ENCODE measurements around the gene SLITRK3.
A peak's percentile ranks its signal among the peaks of the same experiment; 100 is the strongest.
"Not testable (repeated sequence)": the region's sequence is repeated elsewhere in the genome, so short reads cannot be mapped to it uniquely, and the experiment has no call there.

SLITRK3 gene

DNA sequence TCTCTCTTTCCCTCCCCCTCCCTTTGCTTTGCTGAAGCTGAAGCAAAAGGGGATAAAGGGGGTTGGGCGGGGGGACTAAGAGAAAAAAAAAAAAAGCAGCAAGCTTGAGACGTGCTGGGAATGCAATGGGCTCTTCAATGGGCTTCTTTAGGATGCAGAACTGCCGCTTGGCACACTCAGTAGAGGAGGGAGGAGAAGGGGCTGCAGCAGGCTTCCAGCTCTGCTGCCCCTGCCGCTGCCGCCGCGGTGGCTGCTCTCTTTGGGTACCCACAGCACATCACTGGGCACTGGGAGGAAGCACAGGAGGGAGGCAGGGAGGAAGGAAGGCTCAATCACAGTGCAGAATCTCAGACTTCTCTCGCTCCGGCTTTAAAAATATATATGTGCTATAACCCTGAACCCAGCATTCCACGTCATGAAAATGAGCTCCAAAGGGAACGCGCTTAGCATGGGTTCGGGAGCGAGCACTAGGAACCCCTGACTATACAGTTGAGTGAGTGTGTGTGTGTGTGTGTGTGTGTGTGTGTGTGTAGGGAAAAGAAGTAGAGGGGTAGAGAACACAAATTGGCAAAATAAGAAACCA, 3.5 kb downstream of the SLITRK3 start:
- DNase-seq (ENCODE audit: low spot score), result no peak

DNA sequence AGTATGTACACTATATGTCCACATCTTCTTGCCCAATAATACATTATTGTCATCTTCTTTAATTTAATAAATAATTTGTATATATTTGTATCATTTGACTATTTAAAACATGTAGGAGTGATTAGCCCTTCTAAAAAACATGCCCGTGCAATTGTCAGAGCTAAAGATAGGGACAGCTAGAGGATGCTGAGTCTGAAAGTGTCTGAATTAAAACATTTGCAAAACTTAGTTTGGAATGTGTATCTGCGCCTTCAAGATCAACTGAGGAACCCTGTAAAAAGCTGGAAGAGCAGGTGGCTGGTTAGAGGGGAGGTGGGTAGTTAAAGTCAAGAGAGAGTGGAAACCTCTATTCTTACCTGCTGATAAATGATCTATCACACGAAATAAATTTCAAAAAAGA, 4.7 kb downstream of the SLITRK3 start:
- no peak for DNase-seq (ENCODE audit: low spot score)

DNA sequence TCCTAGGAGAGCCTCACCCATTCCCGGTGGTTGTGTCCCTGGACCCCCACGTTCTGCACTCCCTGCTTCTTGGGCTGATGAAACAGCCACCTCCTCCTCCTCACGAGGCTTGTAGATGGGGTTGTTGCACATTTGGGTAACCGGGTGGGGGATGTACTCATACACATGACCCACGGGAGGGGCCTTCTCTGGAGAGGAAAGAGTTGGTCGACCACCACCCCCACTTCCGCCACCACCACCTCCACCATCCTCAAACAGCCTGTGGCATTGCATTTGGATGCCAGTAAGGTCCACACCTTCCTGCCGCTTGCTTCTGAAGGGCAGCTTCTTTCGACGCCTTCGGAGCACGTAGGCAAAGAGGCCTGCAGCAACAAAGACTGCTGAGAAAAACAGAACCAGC, 7.7 kb downstream of the SLITRK3 start:
- no peak for DNase-seq (ENCODE audit: low spot score)

DNA sequence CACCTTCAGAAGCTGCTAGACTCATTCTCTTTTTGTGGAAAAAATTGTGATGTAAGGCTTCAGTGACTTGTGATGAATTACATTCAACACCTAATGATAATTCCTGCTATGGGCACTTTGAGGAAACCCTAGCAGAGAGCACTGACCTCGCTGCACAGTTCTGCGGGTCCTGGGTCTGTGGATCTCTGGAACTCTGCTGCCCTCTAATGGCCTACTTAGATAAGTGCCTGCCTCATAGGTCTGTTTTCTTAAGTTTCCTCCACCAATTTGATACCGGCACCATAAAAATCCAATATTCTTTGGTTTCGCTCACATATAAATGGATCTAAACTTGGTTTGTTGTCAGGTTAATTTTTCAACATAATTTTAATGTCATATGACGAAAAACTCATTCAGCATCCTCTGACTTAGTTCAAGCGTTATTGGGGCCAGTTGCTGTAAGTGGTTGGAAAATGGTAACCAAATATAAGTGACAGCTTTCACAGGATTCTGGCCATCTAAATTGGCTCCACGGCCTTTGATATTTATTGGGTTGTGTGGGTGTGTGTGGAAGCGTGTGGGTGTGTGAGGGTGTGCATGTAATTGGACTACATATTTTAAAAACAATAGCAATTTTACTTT, 10.4 kb downstream of the SLITRK3 start:
- DNase-seq (ENCODE audit: low spot score), result peak; percentile 59

DNA sequence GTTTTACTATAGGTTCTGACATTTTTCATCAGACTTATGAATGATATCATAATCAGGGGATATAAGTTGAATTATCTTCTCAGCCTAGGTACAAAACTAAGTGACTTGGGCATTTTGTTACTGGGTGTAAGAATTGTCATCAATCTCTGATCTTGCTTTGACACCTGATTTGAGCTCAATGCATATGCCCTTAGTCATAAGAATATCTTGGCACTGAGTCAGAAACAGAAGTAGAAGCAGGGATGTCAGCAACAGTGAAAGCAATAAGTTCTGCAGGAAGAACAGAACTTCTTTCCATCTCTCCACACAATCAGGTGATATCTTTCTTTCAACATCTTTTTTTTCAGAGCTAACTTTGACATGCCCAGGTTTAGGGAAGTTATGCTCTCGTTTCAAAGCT, 14.6 kb downstream of the SLITRK3 start:
- peak; percentile 55 for DNase-seq (ENCODE audit: low spot score)

DNA sequence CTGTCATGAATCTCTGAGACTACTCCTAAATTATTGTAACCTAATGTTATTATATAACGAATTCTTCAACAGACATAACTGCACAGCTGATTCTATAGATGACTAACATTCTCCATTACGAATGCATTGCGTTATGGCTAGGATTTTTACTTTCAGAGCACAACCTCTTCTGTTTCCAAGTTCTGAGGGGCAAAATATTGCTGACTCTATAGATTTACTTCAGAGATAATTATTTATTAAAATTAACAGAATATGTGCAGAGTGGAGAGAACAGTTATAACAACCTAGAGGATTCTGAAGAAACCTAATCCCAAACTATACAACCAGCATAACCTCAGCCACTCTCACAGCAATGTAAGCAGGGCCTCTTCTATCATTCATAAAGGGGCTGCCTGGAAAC, 25.9 kb downstream of the SLITRK3 start:
- DNase-seq (ENCODE audit: low spot score), result no peak

DNA sequence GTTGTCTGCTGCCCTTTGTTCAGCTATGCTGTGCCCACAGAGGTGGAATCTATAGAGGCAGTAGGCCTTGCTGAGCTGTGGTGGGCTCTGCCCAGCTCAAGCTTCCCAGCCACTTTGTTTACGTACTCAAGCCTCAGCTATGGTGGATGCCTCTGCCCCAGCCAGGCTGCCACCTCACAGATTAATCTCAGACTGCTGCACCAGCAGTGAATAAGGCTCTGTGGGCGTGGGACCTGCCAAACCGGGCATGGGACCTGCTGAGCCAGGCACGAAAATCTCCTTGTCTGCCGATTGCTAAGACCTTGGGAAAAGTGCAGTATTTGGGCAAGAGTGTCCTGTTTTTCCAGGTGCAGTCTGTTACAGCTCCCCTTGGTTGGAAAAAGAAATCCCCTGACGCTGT, 26.8 kb downstream of the SLITRK3 start:
- no peak for DNase-seq (ENCODE audit: low spot score)

DNA sequence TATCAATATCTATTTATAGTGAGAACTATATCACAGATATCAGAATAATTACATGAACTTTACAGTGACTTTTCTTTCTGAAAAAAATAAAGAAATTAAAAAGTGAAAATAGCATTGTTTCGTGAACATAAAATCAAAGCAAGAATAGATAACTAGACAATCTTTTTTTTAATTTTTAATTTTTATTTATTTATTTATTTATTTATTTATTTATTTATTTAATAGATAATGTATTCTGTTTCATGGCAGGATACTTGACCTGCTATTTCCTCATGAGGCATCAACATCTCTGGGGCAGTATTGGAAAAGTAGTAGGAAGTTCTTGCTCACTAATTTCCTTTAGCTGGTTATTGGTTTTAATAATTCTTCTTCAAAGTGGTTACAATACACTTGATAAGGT, 33.3 kb downstream of the SLITRK3 start:
- no peak for DNase-seq (ENCODE audit: low spot score)

DNA sequence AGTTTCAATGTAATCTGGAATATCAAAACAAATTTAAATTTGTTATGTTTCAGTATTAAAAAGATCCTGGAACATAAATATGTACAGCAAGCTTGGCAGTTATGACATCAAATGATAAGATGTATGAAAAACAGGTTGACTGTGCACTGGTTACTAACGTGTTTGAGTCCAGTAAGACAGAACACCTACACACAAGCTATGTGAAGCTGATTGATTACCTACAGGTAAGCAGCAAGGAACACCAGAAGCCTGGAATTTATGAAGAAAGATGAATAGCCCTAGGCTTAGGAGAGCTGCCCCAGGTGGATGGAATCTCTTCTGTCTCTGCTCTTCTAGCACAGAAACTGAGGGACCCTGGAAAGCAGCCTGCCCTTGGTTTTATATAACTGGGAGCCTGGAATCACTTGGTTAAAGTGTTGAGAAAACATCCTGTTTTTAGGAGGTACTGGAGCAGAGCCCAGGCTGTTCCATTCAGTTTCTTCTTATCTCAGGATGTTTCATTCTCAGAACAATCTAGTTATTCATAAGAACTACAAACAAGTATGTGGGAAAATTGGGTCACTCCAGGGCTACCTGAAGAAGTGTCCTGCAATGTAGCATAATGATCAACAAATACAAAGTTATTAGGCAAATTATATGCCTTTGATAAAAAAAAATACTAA, 36.3 kb downstream of the SLITRK3 start:
- no peak for DNase-seq (ENCODE audit: low spot score)

DNA sequence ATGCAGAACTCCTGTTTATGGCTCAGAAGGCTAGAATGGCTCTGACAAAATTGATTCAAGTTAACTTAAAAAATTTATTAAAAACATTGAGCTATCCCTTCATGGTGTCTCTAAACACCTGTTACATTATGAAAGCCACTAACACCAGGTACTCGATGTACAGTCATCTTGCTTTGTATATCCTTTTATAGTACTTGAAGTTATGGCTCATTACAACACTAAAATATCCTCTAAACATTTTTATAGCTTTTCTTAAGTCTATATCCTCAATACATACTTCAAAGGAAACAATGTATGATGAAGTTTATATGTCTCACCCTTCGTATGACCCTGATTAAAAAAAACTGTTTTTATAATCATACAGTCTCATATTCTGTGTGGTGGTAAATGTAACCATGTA, 38.2 kb downstream of the SLITRK3 start:
- no peak for DNase-seq (ENCODE audit: low spot score)

DNA sequence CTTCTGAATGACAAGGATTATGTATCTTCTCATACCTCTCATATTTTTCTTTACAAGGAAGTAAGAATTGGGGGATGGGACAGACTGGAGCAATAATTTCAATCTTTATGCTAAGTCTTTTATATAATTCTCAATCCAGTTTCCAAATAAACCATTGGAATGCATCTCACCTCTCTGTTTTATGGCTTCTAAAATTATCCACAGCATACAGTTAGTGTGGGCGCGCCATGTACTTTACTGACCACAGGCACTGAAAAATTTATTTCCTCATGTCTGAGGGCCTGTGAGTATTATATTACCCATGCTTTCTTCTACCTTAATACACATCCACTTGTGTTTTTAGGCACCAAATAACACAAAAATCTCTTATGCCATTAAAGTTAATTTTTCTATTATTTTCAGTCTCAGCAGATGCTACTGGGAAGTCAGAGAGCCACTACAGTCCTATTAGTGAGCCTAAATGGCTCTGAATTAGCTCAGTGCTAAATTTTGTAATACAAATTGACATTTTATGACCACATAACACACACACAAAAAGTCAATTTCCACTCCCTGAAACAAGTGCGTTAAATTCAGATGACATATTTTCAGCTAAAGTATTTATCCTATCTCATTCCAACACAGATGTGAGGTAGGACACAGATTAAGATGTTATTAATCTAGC, 39.3 kb downstream of the SLITRK3 start:
- no peak for DNase-seq (ENCODE audit: low spot score)

DNA sequence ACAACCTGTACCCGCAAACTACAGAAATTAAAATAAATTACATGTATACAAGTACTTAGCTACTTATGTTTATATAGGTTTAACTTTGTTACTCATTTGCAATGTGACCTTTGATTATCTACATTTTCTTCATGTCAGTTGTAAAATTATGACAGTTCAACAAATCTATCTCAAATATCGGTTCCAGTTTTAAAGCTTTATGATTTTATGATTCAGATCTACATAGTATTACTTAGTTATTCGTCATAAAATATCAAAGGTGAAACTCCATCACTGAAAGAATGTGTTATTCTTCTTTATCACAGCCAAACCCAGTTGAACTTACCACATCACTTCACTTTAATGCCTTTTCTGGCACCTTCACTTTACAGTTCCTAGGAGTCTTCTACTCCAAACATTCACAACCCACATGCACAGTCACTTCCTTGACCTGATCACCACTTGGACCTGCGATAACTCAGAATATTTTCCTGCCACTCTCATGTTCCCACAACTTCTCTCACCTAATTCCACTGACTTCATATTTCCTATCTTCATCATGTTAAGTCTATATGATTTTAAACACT, 47.2 kb downstream of the SLITRK3 start:
- no peak for DNase-seq (ENCODE audit: low spot score)

DNA sequence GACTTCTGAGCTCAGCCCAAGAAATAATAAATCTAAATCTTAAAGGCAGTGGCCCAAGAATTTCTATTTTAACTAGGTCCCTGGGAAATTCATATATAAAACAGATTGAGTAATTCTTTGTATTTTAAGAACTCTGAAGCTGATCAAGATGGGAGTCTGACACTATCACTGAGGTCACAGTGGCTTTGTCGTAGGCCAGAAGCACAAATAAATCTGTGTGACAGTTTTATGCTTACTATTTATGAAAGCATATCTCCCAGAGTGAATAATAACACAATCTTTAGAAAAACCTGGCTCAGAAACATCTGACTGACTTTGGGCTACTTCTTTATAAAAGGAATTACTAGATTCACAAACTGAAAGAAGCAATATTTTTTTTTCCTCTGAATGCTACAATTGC, 51.9 kb downstream of the SLITRK3 start:
- DNase-seq (ENCODE audit: low spot score), result no peak

DNA sequence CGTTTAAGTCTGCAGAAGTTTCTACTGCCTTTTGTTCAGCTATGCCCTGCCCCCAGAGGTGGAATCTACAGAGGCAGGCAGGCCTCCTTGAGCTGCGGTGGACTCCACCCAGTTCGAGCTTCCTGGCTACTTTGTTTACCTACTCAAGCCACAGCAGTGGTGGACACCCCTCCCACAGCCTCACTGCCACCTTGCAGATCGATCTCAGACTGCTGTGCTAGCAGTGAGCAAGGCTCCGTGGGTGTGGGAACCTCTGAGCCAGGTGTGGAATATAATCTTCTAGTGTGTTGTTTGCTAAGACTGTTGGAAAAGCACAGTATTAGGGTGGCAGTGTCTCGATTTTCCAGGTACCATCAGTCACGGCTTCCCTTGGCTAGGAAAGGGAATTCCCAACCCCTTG, 56.3 kb downstream of the SLITRK3 start:
- DNase-seq (ENCODE audit: low spot score), result not testable (repeated sequence)
